Skeletal muscle satellite cell (primary cell): Measurements from ENCODE around the gene RBMXL2. TPM values are rescaled to one million over a fixed set of nuclear protein-coding genes. Genes with fewer than 3 reads are reported as not detected.

Experiments
- H3K27me3 ChIP-seq: 2 replicates; pipeline ENCODE4 v1.7.0; 2013; ENCODE audit warnings: low read length; ENCODE audit not compliant: control insufficient read depth, insufficient read depth
- H3K36me3 ChIP-seq: 2 replicates; pipeline ENCODE4 v1.7.0; 2013; ENCODE audit warnings: mild to moderate bottlenecking, control low read depth, low read length; ENCODE audit not compliant: insufficient read depth
- H3K4me1 ChIP-seq: 2 replicates; pipeline ENCODE4 v1.7.0; 2013; ENCODE audit warnings: low read length; ENCODE audit not compliant: control insufficient read depth, insufficient read depth
- H3K4me2 ChIP-seq: 2 replicates; pipeline ENCODE4 v1.7.0; 2013; ENCODE audit warnings: mild to moderate bottlenecking, low read length
- H3K4me3 ChIP-seq: 2 replicates; pipeline ENCODE4 v1.7.0; 2013; ENCODE audit warnings: low read length
- H3K9ac ChIP-seq: 2 replicates; pipeline ENCODE4 v1.7.0; 2013; ENCODE audit warnings: mild to moderate bottlenecking, low read depth, low read length, moderate library complexity
- H3K9me3 ChIP-seq: replicated peaks from 2 replicates; pipeline ENCODE4 v1.7.0; 2013; ENCODE audit warnings: mild to moderate bottlenecking, control low read depth, low read length
- total RNA-seq: library from RNA; depleted of rRNA; stranded (reverse); fragments of >200 nt; gene quantifications from 2 replicates; pipeline ENCODE4 v1.2.3, GENCODE V29; 2012; rRNA removed

Gene RBMXL2
- total RNA-seq: not detected in 2 replicates

GRCh38 chr11:7088921-7089320 lies at the start of gene RBMXL2:
Gene RBMXL2 (plus strand): TSS chr11:7088998. CDS start chr11:7089121, 123 bp downstream.
- Histone ChIP-seq H3K4me1 (no peaks in the 10 kb centered on the region), H3K4me2 (no peak within 1 kb of the TSS), H3K9me3 (no peaks in the 10 kb centered on the region), H3K4me3 (no peak within 1 kb of the TSS), H3K36me3 (no peaks in the 10 kb centered on the region), H3K27me3 (peaks cover 19% of the 10 kb centered on the region), H3K9ac (no peak within 1 kb of the TSS)

- H3K9me3 ChIP-seq: no peaks in the 10 kb centered on the region
- peaks cover 6% of the 10 kb centered on the region for H3K27me3 ChIP-seq
- peaks cover 4% of the 10 kb centered on the region for H3K4me1 ChIP-seq
- no peak overlapping the region for H3K4me3 ChIP-seq
- no peak overlapping the region for H3K9ac ChIP-seq
- H3K4me2 ChIP-seq: no peak overlapping the region
- H3K36me3 ChIP-seq: no peaks in the 10 kb centered on the region
These were observed 42.2 kb upstream of the RBMXL2 start for GRCh38 chr11:7046474-7047175.

- Histone ChIP-seq H3K9ac (no peak overlapping the region), H3K4me2 (no peak overlapping the region), H3K9me3 (no peaks in the 10 kb centered on the region), H3K4me3 (no peak overlapping the region), H3K27me3 (peaks cover 6% of the 10 kb centered on the region), H3K4me1 (peaks cover 4% of the 10 kb centered on the region), H3K36me3 (no peaks in the 10 kb centered on the region)
These were observed 38.6 kb upstream of the RBMXL2 start for GRCh38 chr11:7050191-7050590.

GRCh38 chr11:7056828-7057513 lies 31.8 kb upstream of the RBMXL2 start:
- no peak overlapping the region for H3K4me3 ChIP-seq
- no peak overlapping the region for H3K9ac ChIP-seq
- no peaks in the 10 kb centered on the region for H3K27me3 ChIP-seq
- H3K36me3 ChIP-seq: no peaks in the 10 kb centered on the region
- H3K4me2 ChIP-seq: no peak overlapping the region
- no peaks in the 10 kb centered on the region for H3K4me1 ChIP-seq
- H3K9me3 ChIP-seq: no peaks in the 10 kb centered on the region

GRCh38 chr11:7057641-7058040 lies 31.2 kb upstream of the RBMXL2 start:
- H3K9ac ChIP-seq: no peak overlapping the region
- no peaks in the 10 kb centered on the region for H3K4me1 ChIP-seq
- no peak overlapping the region for H3K4me3 ChIP-seq
- no peaks in the 10 kb centered on the region for H3K9me3 ChIP-seq
- H3K36me3 ChIP-seq: no peaks in the 10 kb centered on the region
- no peaks in the 10 kb centered on the region for H3K27me3 ChIP-seq
- no peak overlapping the region for H3K4me2 ChIP-seq

- Histone ChIP-seq H3K4me3 (no peak overlapping the region), H3K27me3 (no peaks in the 10 kb centered on the region), H3K9ac (no peak overlapping the region), H3K9me3 (no peaks in the 10 kb centered on the region), H3K36me3 (no peaks in the 10 kb centered on the region), H3K4me2 (no peak overlapping the region), H3K4me1 (no peaks in the 10 kb centered on the region)
These were observed 27.9 kb upstream of the RBMXL2 start for GRCh38 chr11:7060868-7061267.

- H3K9me3 ChIP-seq: no peaks in the 10 kb centered on the region
- H3K9ac ChIP-seq: no peak overlapping the region
- no peak overlapping the region for H3K4me3 ChIP-seq
These were observed 26.3 kb upstream of the RBMXL2 start for GRCh38 chr11:7062534-7062933.

GRCh38 chr11:7072401-7073028 lies 16.3 kb upstream of the RBMXL2 start:
- Histone ChIP-seq H3K4me2 (no peak overlapping the region), H3K4me3 (no peak overlapping the region), H3K36me3 (no peaks in the 10 kb centered on the region), H3K4me1 (no peaks in the 10 kb centered on the region), H3K27me3 (no peaks in the 10 kb centered on the region), H3K9ac (no peak overlapping the region), H3K9me3 (no peaks in the 10 kb centered on the region)

More at GRCh38 chr11:7062534-7062933, 26.3 kb upstream of the RBMXL2 start:
- Histone ChIP-seq H3K27me3 (no peaks in the 10 kb centered on the region), H3K36me3 (no peaks in the 10 kb centered on the region), H3K4me1 (no peaks in the 10 kb centered on the region), H3K4me2 (no peak overlapping the region)

GRCh38 chr11:7077101-7077500 lies 11.7 kb upstream of the RBMXL2 start:
- Histone ChIP-seq H3K9ac (no peak overlapping the region), H3K9me3 (no peaks in the 10 kb centered on the region), H3K4me3 (no peak overlapping the region), H3K4me2 (no peak overlapping the region), H3K27me3 (no peaks in the 10 kb centered on the region), H3K36me3 (no peaks in the 10 kb centered on the region), H3K4me1 (no peaks in the 10 kb centered on the region)

GRCh38 chr11:7079545-7080135 lies 9.2 kb upstream of the RBMXL2 start:
- no peaks in the 10 kb centered on the region for H3K36me3 ChIP-seq
- H3K4me3 ChIP-seq: no peak overlapping the region

GRCh38 chr11:7080900-7081299 lies 7.9 kb upstream of the RBMXL2 start:
- Histone ChIP-seq H3K9ac (no peak overlapping the region), H3K4me2 (no peak overlapping the region), H3K9me3 (no peaks in the 10 kb centered on the region), H3K27me3 (peaks cover 3% of the 10 kb centered on the region), H3K4me3 (no peak overlapping the region), H3K4me1 (no peaks in the 10 kb centered on the region), H3K36me3 (no peaks in the 10 kb centered on the region)

More at GRCh38 chr11:7079545-7080135, 9.2 kb upstream of the RBMXL2 start:
- H3K9me3 ChIP-seq: no peaks in the 10 kb centered on the region
- no peak overlapping the region for H3K9ac ChIP-seq
- H3K4me1 ChIP-seq: no peaks in the 10 kb centered on the region
- peaks cover 3% of the 10 kb centered on the region for H3K27me3 ChIP-seq
- no peak overlapping the region for H3K4me2 ChIP-seq
